HG03354 (cell line): ENCODE results near the gene P2RY2.
"Not testable (repeated sequence)": the region's sequence is repeated elsewhere in the genome, so short reads cannot be mapped to it uniquely, and the experiment has no call there.

Source experiments
- ATAC-seq: cut with Tn5 transposase; IDR thresholded peaks from one replicate; pipeline ENCODE4 v1.9.1; 2021; ENCODE audit warnings: mild to moderate bottlenecking; ENCODE audit not compliant: unreplicated experiment, poor library complexity, severe bottlenecking

P2RY2 gene

GRCh38 chr11:73223998-73224730, 6.1 kb downstream of the P2RY2 start:
- ATAC-seq = no peak

DNA sequence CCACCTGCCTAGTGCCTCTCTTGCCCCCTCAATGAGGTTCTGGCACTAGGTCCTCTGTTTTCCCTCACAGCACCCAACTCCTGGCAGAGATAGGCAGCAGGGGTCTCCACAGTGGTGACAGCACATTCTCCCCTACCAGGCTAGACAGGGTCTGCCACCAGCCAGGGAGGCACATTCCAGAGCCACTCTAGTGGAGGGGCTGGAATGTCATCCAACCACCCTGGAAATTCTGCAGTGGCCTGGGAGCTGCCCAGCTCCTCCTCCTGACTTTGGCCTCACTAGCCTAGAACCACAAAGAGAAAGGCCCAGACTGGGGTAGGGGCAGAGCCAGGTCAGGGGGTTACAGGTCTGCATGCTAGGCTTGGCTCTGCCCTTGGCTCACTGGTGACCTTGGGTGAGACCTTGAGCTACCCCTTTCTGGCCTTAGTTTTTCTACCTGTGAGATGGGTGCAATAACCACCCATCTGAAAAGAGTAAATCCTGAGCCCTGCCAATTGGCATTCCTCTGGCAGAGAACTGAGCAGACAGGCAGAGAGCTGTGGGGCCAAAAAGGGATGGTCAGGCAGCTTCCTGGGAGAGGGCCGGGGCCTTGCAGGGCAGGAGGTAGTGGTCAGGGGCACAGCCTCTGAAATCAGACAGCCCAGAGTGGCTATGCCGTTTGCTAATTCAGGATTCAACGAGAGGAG, 7.1 kb downstream of the P2RY2 start:
- ATAC-seq = no peak

GRCh38 chr11:73225851-73226250, 7.8 kb downstream of the P2RY2 start:
- ATAC-seq = no peak

DNA sequence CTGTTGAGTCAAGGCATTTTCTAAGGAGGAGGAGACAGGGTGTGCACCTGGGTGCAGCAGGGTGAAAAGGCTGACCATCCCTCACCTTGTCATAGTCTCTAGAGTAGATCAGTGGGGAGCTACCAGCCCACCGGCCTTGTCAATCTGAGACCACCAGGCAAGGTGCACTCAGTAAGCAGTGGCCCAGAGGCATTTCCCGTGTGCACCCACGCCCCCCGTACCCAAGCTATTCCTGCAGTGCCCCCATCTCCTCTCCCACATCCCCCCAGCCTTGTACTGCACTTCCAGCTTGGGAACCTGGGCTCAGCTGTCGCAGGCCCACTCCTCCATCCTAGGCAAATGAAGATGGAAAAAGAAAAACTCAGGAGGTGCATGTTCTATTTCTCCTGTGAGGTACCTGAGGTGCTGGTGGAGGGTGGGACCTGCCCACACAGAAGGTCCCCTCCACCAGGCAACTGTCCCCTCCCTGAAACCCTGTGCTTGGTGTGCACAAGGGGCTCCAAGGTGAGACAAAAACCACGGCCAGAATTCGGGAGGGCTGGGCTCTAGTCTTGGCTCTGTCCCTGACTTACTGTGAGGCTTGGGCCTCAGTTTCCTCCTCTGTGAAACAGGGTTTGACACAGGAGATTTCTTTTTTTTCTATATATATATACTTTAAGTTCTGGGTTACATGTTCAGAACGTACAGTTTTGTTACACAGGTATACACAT, 8.4 kb downstream of the P2RY2 start:
- ATAC-seq = no peak

DNA sequence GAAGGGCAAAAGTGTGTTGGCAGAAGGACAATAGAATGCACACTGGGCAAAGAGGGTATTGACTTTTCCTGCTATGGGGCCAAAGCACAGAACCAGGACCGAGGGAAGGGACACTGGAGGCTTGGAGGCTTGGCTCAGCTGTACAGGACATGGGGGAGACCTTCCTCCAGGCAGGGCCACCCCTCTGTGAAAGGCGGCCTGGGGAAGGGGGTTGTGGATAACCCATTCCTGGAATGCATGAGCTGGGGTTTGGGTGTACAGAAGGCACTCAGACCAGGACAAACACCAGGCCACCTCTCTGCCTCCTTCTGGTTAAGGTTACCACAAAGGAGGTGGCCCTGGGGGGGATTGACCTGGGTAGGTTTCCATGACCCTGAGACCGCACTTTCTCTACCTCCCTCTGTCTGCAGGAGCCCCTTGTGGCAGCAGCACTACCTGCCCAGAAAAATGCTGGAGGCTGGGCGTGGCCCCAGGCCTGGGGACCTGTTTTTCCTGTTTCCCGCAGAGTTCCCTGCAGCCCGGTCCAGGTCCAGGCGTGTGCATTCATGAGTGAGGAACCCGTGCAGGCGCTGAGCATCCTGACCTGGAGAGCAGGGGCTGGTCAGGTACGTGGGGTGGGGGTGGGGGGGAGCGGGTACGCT, 9.6 kb downstream of the P2RY2 start:
- no peak for ATAC-seq

GRCh38 chr11:73228268-73229134, 10.4 kb downstream of the P2RY2 start:
- no peak for ATAC-seq

- no peak for ATAC-seq
Observed at GRCh38 chr11:73229321-73229895, 11.3 kb downstream of the P2RY2 start.

DNA sequence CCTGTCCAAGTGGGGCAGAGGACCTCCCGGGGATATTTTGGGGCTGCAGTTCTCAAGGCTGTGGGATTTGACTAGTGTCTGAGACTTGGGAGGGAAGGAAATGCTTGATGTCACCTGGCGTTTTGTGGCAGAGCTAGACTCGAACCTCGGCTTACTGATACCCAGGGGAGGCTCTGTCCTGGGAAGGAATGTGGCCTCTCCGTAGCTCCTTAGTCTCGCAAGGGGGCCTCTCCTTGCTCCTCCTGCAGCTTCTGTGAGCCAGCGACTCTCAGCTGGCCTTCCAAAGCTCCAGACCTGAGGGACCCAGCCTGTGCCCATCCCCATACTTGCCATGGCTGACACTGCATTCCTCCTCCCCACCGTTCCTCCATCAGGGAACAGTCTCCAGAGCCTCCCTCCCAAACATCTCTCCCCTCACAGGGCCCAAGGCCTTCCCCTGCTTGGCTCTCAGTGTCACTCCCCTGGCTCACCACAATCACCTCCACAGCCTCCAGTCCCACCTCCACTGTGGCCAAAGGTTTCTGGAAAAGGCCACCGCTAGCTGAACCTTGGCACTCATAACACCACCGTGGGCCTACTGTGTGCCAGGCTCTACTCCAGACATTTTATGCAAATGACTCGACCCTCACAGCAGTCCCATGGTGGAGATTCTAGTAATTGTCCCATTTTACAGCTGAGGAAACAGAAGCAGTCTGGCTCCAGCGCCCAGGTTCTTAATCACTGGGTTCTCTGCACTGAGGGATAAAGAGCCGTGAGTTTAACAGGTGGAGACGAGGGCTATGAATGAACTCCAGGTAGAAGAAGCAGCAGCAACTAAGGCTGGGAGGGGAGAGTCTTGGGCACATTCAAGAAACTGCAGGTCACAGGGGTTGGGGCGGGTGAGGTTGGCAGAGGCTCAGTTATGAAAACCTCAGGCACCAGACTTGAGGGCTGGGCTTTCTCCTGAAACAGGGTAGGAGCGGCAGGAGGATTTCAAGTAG, 12.1 kb downstream of the P2RY2 start:
- no peak for ATAC-seq

- no peak for ATAC-seq
Observed at GRCh38 chr11:73230931-73231330, 12.8 kb downstream of the P2RY2 start.

DNA sequence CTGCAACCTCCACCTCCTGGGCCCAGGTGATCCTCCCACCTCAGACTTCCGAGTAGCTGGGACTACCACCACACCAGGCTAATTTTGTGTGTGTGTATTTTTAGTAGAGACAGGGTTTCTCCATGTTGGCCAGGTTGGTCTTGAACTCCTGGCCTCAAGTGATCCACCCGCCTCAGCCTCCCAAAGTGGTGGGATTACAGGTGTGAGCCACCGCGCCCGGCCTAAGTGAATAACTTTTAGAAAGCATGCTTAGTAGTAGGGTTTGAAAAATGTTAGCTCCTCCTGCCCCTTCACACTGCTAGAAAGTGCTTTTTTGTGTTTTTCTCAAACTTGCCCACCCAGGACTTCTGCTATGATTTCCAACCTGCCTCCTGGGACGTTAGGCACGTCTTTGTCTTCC, 14.4 kb downstream of the P2RY2 start:
- ATAC-seq = not testable (repeated sequence)

DNA sequence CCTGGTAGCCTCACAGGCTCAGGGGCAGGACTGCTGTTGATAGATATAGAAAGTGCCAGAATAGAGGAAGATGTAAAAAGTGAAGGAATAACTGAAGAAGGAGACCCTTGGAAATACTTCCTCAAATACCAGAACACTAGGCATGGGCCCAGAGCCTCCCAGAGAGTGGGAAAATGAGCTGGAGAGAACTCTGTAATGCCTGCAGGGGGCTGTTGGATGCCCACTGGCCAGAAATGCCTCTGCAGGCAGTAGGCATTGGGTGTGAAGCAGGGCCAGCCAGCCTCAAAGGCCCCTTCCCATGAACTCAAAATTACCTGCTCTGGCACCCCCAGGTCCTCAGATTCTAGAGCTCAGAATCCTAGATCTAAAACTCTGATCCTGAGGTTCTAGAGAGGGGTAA, 15.1 kb downstream of the P2RY2 start:
- ATAC-seq = no peak

GRCh38 chr11:73233692-73234470, 15.8 kb downstream of the P2RY2 start:
- no peak for ATAC-seq

DNA sequence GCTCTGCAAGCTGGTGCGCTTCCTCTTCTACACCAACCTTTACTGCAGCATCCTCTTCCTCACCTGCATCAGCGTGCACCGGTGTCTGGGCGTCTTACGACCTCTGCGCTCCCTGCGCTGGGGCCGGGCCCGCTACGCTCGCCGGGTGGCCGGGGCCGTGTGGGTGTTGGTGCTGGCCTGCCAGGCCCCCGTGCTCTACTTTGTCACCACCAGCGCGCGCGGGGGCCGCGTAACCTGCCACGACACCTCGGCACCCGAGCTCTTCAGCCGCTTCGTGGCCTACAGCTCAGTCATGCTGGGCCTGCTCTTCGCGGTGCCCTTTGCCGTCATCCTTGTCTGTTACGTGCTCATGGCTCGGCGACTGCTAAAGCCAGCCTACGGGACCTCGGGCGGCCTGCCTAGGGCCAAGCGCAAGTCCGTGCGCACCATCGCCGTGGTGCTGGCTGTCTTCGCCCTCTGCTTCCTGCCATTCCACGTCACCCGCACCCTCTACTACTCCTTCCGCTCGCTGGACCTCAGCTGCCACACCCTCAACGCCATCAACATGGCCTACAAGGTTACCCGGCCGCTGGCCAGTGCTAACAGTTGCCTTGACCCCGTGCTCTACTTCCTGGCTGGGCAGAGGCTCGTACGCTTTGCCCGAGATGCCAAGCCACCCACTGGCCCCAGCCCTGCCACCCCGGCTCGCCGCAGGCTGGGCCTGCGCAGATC, 16.5 kb downstream of the P2RY2 start:
- no peak for ATAC-seq

DNA sequence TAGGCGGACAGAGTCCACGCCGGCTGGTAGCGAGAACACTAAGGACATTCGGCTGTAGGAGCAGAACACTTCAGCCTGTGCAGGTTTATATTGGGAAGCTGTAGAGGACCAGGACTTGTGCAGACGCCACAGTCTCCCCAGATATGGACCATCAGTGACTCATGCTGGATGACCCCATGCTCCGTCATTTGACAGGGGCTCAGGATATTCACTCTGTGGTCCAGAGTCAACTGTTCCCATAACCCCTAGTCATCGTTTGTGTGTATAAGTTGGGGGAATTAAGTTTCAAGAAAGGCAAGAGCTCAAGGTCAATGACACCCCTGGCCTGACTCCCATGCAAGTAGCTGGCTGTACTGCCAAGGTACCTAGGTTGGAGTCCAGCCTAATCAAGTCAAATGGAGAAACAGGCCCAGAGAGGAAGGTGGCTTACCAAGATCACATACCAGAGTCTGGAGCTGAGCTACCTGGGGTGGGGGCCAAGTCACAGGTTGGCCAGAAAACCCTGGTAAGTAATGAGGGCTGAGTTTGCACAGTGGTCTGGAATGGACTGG, 17.2 kb downstream of the P2RY2 start:
- ATAC-seq = no peak

DNA sequence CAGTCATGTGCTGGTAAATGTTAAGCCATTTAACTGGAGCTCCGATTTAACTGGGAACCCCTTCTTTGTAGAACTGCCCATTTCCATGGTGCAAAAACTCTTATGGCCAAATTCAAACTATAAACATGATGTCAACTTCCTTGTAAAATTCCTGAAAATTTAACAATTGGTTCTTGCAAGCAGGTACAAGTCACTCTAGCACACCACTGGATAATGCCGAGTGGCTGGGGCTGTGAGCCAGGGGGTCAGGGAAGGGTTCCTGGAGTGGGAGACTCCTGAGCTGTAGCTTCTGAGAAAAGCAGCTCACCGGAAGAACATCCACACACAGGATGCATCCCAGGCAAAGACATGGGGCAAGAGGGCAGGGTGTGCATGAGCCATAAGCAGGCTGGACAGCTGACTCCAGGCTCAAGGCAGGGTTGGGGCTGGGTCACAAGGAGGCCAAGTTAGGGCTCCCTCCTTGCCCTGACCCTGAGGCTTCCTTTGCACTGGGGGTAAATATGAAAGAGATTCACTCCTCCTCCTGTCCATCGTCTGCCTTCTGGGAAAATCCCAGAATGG, 18.2 kb downstream of the P2RY2 start:
- no peak for ATAC-seq

DNA sequence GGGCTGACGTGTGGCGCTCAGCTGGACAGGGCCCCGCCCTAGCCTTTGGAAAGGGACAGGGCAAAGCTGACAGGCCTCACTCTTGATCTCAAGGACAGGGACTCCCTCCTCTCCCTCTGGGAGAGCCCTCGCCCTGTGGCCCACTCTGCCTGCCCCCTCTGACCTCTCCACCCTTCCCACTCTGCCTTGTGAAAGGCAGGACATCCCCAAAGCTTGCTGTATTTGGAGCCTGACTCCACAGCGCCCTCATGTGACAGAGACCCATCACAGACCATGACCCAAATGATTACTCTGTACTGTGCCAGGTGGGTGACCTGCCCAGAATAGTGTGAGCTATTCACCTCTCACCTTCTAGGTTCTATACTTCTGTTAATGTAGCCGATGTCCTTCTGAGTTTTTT, 18.8 kb downstream of the P2RY2 start:
- no peak for ATAC-seq
